Gastrocnemius medialis (tissue), 4 donors: ENCODE results near the gene DIPK1C.

Source experiments
- CTCF ChIP-seq, 5 experiments: fragments of 450-650 bp in 3 of 5; fragments of 200-600 bp in 2 of 5; sonication (generic) in 2 of 5; IDR thresholded peaks in 4 of 5; conservative IDR thresholded peaks in 1 of 5; 1 replicate in 4 of 5; 2 replicates in 1 of 5; pipeline ENCODE4 v1.5.1; 2016 to 2019; ENCODE audit warnings: antibody characterized with exemption in 5 of 5, mild to moderate bottlenecking in 3 of 5, moderate library complexity in 3 of 5
- POLR2A ChIP-seq, 2 donors: fragments of 450-650 bp; IDR thresholded peaks; one replicate each; pipeline ENCODE4 v1.6.1; 2017; ENCODE audit warnings: antibody characterized with exemption in 2 of 2, mild to moderate bottlenecking in 2 of 2, moderate library complexity in 2 of 2

GRCh38 chr18:74434466-74434865 is 22.6 kb downstream of the DIPK1C start:
- TF ChIP-seq CTCF (IDR thresholded peaks at IDR 0.05 in 4 of 5, conservative IDR thresholded peaks at IDR 0.05 in 1 of 5): no peak
- TF ChIP-seq POLR2A (IDR thresholded peaks at IDR 0.05): no peak
